SU-DHL-6 (cell line): Measurements from ENCODE around the gene HS6ST2.

Source experiments
- EZH2phosphoT487 ChIP-seq: fragments of 200-600 bp; sonication (generic), shearing (Covaris generic); conservative IDR thresholded peaks from 2 replicates; pipeline ENCODE4 v1.6.1; 2018; ENCODE audit warnings: mild to moderate bottlenecking, antibody characterized with exemption, low read length, moderate library complexity, mixed read lengths
- TF ChIP-seq, protein P1 (sequence below): fragments of 200-600 bp; sonication (generic); IDR thresholded peaks from one replicate; pipeline ENCODE4 v1.5.1; 2017; ENCODE audit warnings: antibody characterized with exemption, mild to moderate bottlenecking, low read length, moderate library complexity; ENCODE audit not compliant: insufficient read depth, poor library complexity, severe bottlenecking

DNA sequence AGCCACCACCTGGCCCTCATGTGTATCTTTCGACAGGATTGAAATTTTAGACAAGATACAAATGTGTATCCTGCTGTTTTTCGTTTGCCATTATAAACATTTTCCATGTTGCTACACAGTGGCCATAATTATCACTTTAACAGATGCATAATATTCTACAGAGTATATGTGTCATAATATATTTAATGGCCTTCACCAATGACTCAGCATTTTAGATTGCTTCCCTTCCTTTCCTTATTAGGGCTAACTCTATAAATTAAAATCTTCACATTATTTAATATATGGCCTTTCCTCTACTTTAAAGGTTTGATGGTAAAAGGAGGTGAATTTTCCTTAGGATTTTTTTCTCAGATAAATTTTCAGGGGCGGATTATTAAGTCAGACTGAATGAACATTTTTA, 97.4 kb downstream of the HS6ST2 start:
- TF ChIP-seq, protein P1, sequence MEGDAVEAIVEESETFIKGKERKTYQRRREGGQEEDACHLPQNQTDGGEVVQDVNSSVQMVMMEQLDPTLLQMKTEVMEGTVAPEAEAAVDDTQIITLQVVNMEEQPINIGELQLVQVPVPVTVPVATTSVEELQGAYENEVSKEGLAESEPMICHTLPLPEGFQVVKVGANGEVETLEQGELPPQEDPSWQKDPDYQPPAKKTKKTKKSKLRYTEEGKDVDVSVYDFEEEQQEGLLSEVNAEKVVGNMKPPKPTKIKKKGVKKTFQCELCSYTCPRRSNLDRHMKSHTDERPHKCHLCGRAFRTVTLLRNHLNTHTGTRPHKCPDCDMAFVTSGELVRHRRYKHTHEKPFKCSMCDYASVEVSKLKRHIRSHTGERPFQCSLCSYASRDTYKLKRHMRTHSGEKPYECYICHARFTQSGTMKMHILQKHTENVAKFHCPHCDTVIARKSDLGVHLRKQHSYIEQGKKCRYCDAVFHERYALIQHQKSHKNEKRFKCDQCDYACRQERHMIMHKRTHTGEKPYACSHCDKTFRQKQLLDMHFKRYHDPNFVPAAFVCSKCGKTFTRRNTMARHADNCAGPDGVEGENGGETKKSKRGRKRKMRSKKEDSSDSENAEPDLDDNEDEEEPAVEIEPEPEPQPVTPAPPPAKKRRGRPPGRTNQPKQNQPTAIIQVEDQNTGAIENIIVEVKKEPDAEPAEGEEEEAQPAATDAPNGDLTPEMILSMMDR = no peak
- TF ChIP-seq EZH2phosphoT487 = no peak
